GM19193 (cell line): Measurements from ENCODE around the gene BNIP2.

Source experiments
- POLR2A ChIP-seq: IDR thresholded peaks from 4 replicates; pipeline ENCODE4 v1.6.1; 2011; ENCODE audit not compliant: insufficient read depth, insufficient read length; ENCODE audit errors: extremely low read depth

The BNIP2 gene

GRCh38 chr15:59662260-59662659 lies 26.9 kb downstream of the BNIP2 start:
- TF ChIP-seq POLR2A, result no peak

DNA sequence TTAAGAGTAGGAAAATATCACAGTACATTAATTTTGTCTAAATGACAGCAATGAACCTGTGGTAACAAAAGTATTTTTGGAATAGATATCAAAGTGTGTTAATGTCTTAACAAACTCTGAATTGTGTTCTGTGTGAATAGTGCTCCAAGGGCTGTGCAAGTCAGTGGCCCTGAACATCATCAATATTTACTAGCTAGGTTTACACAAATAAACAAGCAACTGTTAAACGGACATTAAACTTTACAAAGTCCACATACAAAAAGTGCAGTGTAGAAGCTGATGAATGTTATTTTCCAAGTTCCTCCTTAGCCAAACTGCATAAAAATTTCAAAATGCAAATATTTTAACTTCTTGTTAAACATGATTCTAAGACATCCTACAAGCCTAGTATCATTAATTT lies 29.8 kb downstream of the BNIP2 start:
- no peak for TF ChIP-seq POLR2A

DNA sequence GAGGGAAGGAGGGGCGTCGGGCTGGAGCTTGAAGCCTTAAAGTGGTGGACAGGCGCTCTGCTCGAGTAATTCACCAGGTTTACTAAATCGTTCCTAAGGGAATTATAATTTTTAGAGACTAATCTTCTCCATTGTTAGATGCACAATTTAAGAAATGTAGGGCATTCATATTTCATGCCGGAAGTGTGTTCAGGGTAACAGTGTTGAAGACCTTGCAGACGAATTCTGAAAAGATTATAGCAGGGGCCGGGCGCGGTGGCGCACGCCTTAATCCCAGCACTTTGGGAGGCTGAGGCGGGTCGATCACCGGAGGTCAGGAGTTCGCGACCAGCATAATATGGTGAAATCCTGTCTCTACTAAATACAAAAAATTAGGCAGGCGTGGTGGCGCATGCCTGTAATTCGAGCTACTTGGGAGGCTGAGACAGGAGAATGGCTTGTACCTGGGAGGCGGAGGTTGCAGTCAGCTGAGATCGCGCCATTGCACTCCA lies 31.4 kb downstream of the BNIP2 start:
- no peak for TF ChIP-seq POLR2A

DNA sequence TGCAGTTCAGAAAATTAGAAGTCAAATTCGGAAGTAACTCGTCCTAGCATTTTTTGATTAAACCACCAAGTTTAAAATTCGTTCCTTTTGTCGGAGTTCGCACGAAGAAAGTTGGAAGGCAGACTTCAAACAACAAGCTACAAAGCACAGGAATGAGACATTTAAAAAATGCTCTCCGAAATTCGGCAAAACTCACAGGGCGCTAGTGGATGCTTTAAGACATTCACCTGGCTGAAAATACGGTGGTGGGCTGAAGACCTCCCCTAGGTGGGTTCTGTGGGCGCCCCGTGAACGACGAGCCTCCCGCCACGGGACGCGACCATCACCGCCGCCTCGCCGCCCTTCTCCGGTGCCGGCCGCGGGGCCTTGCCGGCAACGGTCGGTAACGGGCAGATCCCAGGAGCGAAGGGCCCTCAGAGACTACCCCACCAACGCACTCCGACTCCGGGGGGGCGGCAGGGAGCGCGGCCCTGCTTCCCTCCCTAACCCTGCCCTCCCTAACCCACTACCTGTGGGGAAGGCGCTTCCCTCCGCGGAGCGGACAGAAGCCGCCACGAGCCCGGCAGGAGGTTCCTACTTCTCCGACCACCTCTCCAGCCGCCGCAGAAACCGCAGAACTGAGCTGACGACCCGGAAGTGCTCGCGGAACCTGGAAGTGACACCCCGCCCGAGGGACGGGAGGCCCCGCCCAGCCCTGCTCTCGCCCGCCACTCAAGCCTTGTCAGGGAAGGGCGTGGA lies 32.1 kb downstream of the BNIP2 start, which contains the start of gene GTF2A2:
Gene GTF2A2, minus strand, starts transcription at position 619 of the 738 bp plus-strand sequence. CDS start 5,238 bp downstream, outside the sequence.
- peak; percentile 86 for TF ChIP-seq POLR2A

DNA sequence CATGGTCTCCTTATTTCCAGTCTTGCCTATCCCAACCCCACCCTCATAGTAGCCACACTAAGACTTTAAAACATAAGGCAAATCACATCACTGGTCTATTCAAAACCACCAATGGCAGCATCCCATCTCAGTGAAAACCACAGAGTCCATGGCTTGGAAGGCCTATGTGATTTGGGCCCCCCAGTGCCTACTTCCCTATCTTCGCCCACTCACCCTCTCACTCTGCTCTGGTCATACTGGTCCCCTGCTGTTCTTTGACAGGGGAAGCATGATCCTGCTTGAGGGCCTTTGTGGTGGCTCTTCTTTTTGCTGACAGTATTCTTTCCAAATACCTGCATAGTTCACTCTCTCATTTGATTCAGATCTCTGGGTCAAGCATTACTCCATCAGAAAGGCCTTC lies 35.1 kb downstream of the BNIP2 start:
- TF ChIP-seq POLR2A, result no peak

GRCh38 chr15:59649603-59650002 lies 39.5 kb downstream of the BNIP2 start:
- no peak for TF ChIP-seq POLR2A

DNA sequence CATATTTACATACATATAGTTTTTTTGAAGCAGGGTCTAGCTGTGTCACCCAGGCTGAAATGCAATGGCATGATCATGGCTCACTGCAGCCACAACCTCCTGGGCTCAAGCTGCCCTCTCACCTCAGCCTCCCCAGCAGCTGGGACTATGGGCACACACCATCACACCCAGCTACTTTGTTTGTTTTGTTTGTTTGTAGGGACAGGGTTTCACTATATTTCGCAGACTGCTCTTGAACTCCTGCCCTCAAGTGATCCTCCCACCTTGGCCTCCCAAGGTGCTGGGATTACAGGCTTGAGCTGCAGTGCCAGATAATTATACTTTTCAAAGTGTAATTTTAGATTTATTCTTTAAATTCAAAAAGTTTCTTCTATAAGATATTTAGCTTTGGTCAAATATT lies 42.0 kb downstream of the BNIP2 start:
- TF ChIP-seq POLR2A, result no peak

GRCh38 chr15:59646277-59646676 lies 42.8 kb downstream of the BNIP2 start:
- no peak for TF ChIP-seq POLR2A

DNA sequence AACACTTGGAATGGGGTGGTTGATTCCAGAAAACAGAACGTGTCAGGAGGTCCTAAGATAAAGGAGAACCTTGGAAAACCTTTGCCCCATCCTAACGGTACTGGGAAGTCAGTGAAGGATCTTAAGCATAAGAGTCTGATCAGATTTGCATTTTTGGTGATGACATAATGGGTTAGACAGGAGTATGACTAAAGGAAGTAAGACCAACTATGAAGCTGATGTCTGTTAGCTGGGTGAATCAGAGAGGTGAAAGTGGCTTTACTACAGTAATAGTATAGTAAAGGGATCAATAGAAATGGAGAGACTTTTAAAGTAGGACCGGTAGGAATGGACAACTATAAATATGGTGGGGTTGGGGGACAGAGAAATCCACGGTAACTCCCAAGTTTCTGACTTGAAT lies 44.4 kb downstream of the BNIP2 start:
- TF ChIP-seq POLR2A, result no peak

GRCh38 chr15:59642351-59642750 lies 46.8 kb downstream of the BNIP2 start:
- no peak for TF ChIP-seq POLR2A

- no peak for TF ChIP-seq POLR2A
These were observed 52.9 kb downstream of the BNIP2 start for GRCh38 chr15:59636184-59636583.

DNA sequence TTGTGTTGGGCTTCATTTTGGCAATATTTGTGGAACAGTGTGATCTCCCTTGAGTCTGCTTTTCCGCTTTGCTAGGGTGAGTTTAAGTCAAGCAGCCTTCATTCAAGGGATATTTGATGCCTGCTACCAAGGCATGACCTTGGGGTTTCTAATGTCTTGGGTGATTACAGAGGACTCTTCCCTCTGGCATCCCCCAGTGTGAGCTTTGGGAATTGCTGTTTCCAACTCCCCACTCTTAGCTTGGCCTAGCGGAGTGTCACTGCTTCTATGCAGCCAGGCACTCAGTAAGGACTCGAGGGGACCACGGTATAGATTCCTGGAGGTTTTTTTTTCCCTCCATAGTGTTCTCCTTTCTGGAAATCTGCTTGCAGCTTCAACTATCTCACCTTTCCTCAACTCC lies 56.4 kb downstream of the BNIP2 start:
- TF ChIP-seq POLR2A, result no peak

- no peak for TF ChIP-seq POLR2A
These were observed 66.8 kb downstream of the BNIP2 start for GRCh38 chr15:59622289-59622688.

- TF ChIP-seq POLR2A, result no peak
These were observed 70.7 kb downstream of the BNIP2 start for GRCh38 chr15:59618406-59618805.

DNA sequence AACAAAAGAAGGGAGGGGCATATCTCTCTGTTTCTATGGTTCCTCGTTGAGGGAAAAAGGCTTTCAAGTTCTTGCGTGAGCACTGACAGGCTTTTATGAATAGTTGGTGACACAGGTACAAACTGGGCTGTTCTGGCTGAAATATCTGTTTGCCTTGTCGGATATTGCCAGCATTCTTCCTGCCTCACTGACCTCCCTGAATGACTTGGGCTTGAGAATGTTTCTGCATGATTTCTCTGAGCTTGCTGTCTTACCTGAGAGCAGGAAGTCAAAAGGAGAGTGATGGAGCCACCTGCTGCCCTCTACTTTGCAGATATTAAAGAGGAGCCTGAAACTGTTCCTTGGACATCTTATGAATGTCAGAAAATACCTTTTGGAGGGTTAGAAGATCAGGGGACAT lies 72.7 kb downstream of the BNIP2 start:
- no peak for TF ChIP-seq POLR2A

GRCh38 chr15:59615661-59616060 lies 73.5 kb downstream of the BNIP2 start:
- no peak for TF ChIP-seq POLR2A

GRCh38 chr15:59614153-59614552 lies 75.0 kb downstream of the BNIP2 start:
- no peak for TF ChIP-seq POLR2A
